GM12864 (cell line): ENCODE measurements around the gene ADCYAP1.

Experiments used
- DNase-seq: peaks from one replicate; pipeline ENCODE4 v3.0.0-alpha.2; 2011; ENCODE audit warnings: low read depth
- H3K4me3 ChIP-seq: 2 replicates; pipeline ENCODE4 v1.5.1; 2011; ENCODE audit warnings: mild to moderate bottlenecking, low read depth, low read length, control low read depth
- TF ChIP-seq, protein P1 (sequence below): IDR thresholded peaks from 2 replicates; pipeline ENCODE4 v1.5.1; 2011; ENCODE audit warnings: low read depth, mild to moderate bottlenecking, moderate library complexity, low read length, control low read depth, inconsistent platforms; ENCODE audit errors: missing control alignments

The ADCYAP1 gene

GRCh38 chr18:939958-940357 is 35.3 kb downstream of the ADCYAP1 start:
- TF ChIP-seq, protein P1, sequence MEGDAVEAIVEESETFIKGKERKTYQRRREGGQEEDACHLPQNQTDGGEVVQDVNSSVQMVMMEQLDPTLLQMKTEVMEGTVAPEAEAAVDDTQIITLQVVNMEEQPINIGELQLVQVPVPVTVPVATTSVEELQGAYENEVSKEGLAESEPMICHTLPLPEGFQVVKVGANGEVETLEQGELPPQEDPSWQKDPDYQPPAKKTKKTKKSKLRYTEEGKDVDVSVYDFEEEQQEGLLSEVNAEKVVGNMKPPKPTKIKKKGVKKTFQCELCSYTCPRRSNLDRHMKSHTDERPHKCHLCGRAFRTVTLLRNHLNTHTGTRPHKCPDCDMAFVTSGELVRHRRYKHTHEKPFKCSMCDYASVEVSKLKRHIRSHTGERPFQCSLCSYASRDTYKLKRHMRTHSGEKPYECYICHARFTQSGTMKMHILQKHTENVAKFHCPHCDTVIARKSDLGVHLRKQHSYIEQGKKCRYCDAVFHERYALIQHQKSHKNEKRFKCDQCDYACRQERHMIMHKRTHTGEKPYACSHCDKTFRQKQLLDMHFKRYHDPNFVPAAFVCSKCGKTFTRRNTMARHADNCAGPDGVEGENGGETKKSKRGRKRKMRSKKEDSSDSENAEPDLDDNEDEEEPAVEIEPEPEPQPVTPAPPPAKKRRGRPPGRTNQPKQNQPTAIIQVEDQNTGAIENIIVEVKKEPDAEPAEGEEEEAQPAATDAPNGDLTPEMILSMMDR, result no peak
- no peak for DNase-seq
- no peak overlapping the region for H3K4me3 ChIP-seq

DNA sequence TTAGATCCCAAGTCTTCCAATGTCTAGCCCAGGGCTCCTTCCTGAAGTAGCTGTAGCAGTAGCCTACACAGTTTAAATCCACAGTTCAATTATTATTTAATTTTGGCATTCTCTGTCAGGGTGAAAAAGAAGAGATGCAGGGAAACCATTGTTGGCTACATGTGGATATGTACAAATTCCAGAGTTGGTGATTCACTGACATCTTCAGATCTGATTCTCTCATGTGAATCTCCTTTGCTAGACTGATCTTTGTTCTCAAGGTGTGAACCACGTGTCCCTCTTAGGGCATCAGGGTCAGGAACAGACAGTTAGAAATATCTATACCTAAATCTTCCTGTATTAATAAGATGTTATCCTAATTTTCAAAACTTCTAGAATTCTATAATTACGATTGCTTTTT is 36.7 kb downstream of the ADCYAP1 start:
- TF ChIP-seq, protein P1, result no peak
- H3K4me3 ChIP-seq, result no peak overlapping the region
- DNase-seq, result no peak

GRCh38 chr18:944440-944839 is 39.8 kb downstream of the ADCYAP1 start:
- no peak for DNase-seq
- H3K4me3 ChIP-seq, result no peak overlapping the region
- TF ChIP-seq, protein P1, result no peak

- TF ChIP-seq, protein P1, result no peak
- no peak overlapping the region for H3K4me3 ChIP-seq
- DNase-seq, result no peak
Observed at GRCh38 chr18:949724-950631, 45.3 kb downstream of the ADCYAP1 start.

DNA sequence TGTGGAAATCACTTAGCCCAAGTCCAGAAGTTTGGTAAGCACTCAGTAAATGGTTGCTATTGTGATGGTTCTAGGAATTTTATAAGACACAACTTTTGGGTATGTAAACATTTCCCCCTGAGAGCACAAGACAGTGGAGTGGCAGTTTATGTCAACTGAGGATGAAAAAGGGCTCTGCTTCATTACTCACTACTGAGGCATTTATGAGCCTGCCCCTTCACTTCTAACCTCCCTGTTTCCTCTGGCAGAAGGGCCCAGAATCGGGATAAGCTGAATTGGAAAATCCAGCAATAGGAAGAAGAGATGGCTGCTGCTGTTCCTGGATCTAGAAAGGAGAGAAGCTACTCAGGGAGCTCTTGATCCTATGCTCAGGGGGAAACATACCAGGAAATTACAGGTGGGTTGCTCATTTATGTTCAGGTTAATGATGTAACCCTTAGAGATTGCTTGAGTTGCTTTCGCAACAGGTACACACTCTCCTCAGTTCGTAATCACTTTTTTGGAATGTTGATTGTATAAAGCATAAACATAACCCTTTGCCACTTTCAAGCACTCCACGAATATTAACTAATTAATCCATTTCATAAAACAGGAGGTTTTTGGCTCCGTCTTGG is 46.3 kb downstream of the ADCYAP1 start:
- TF ChIP-seq, protein P1, result no peak
- no peak for DNase-seq
- no peak overlapping the region for H3K4me3 ChIP-seq

GRCh38 chr18:955384-956066 is 50.9 kb downstream of the ADCYAP1 start:
- no peak overlapping the region for H3K4me3 ChIP-seq
- DNase-seq, result no peak
- TF ChIP-seq, protein P1, result no peak
